ENCODE data around the gene CELA2A. TPM values are rescaled to one million over a fixed set of nuclear protein-coding genes. Genes with fewer than 3 reads are reported as not detected.
"Not testable (repeated sequence)": the region's sequence is repeated elsewhere in the genome, so short reads cannot be mapped to it uniquely, and the experiment has no call there.

Gene CELA2A
- total RNA-seq, 4 donors from 2014 or later: not detected

- DNase-seq: no peak
- Histone ChIP-seq H3K27ac (no peak overlapping the region), H3K36me3 (no peaks in the 10 kb centered on the region), H3K9me3 (no peaks in the 10 kb centered on the region), H3K4me3 (replicated peaks in 1 of 3) (no peak overlapping the region), H3K27me3 (no peaks in the 10 kb centered on the region), H3K4me1 (no peaks in the 10 kb centered on the region)
- TF ChIP-seq POLR2A (IDR thresholded peaks at IDR 0.05) (no peak), CTCF (IDR thresholded peaks at IDR 0.05) (no peak)
- intact Hi-C loops (cut with DNase I): no loop called here
- 58 to 65% methylated on average over 10 of the region's 10 CpGs for WGBS, 2 donors
These were observed 3.5 kb downstream of the CELA2A start for GRCh38 chr1:15459771-15460707.

- 80 to 88% methylated on average over 9 of the region's 9 CpGs for WGBS, 2 donors
- Histone ChIP-seq H3K36me3 (no peaks in the 10 kb centered on the region), H3K27me3 (no peaks in the 10 kb centered on the region), H3K4me1 (no peaks in the 10 kb centered on the region), H3K27ac (no peak overlapping the region), H3K4me3 (replicated peaks in 1 of 3) (no peak overlapping the region), H3K9me3 (no peaks in the 10 kb centered on the region)
- intact Hi-C loops (cut with DNase I): no loop called here
- no peak for TF ChIP-seq POLR2A (IDR thresholded peaks at IDR 0.05)
- no peak for TF ChIP-seq CTCF (IDR thresholded peaks at IDR 0.05)
- no peak for DNase-seq
These were observed 4.2 kb downstream of the CELA2A start for GRCh38 chr1:15460708-15461095.

- H3K4me1 ChIP-seq; H3K4me3 ChIP-seq (replicated peaks in 1 of 3); H3K36me3 ChIP-seq; DNase-seq; intact Hi-C loops (cut with DNase I); H3K27ac ChIP-seq; H3K27me3 ChIP-seq; H3K9me3 ChIP-seq: not testable (repeated sequence)
- WGBS, 2 donors: 59 to 79% methylated on average over 10 to 14 of the region's 15 CpGs
These were observed 6.7 kb downstream of the CELA2A start for GRCh38 chr1:15463064-15463800.

GRCh38 chr1:15463926-15464322 is 7.4 kb downstream of the CELA2A start:
- H3K36me3 ChIP-seq; intact Hi-C loops (cut with DNase I); H3K9me3 ChIP-seq; H3K27ac ChIP-seq; H3K27me3 ChIP-seq; DNase-seq; H3K4me1 ChIP-seq; H3K4me3 ChIP-seq (replicated peaks in 1 of 3): not testable (repeated sequence)
- WGBS, 2 donors: 88 to 93% methylated on average over 5 of the region's 5 CpGs

- intact Hi-C loops (cut with DNase I): no loop called here
- Histone ChIP-seq H3K27ac (no peak overlapping the region), H3K4me1 (no peaks in the 10 kb centered on the region), H3K36me3 (no peaks in the 10 kb centered on the region), H3K27me3 (no peaks in the 10 kb centered on the region), H3K4me3 (replicated peaks in 1 of 3) (no peak overlapping the region), H3K9me3 (no peaks in the 10 kb centered on the region)
- no peak for DNase-seq
- no peak for TF ChIP-seq CTCF (IDR thresholded peaks at IDR 0.05)
- TF ChIP-seq POLR2A (IDR thresholded peaks at IDR 0.05): no peak
- WGBS, 2 donors: 78 to 87% methylated on average over 7 of the region's 7 CpGs
These were observed 9.1 kb downstream of the CELA2A start for GRCh38 chr1:15465674-15466073.

GRCh38 chr1:15466955-15467625 is 10.6 kb downstream of the CELA2A start:
- H3K9me3 ChIP-seq; H3K27ac ChIP-seq; DNase-seq; H3K4me3 ChIP-seq (replicated peaks in 1 of 3); H3K36me3 ChIP-seq; H3K27me3 ChIP-seq; intact Hi-C loops (cut with DNase I); H3K4me1 ChIP-seq: not testable (repeated sequence)
- 92 to 97% methylated on average over 20 to 22 of the region's 22 CpGs for WGBS, 2 donors
